ENCODE results near the gene NCEH1. TPM values are rescaled to one million over a fixed set of nuclear protein-coding genes. Genes with fewer than 3 reads are reported as not detected.
A peak's percentile ranks its signal among the peaks of the same experiment; 100 is the strongest.

The NCEH1 gene
- total RNA-seq, 2 experiments from 2014 or later, result 2.8 to 3.4 TPM

DNA sequence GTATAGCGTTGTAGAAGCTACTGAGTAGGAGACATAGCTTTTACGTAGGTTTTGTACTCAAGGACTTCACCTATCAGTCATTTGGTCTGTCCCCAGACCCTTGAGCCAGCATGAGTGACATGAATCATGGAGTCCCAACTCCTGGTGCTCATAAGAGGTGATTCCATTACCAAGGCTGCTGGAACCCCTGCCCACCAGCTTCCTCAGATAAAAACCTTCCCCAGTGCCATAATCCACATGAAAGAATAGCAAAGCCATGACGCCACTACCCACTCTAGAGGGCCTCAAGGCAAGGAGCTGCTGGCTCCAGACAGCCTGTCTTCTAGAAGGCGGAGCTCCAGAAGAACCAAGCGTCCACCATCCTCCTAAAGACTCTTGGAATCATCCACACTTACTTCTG, 69.6 kb downstream of the NCEH1 start:
- Mint-ChIP-seq H3K36me3 (ENCODE audit: low read depth) (no peaks in the 10 kb centered on the region), H3K4me3 (no peak overlapping the region), H3K27me3 (no peaks in the 10 kb centered on the region), H3K27ac (no peak overlapping the region), H3K9me3 (no peaks in the 10 kb centered on the region), H3K4me1 (ENCODE audit: low read depth) (no peaks in the 10 kb centered on the region)
- ATAC-seq, result no peak
- intact Hi-C loops (cut with micrococcal nuclease), result no loop called here
- ChIA-PET CTCF (interaction anchor here (0.8 kb wide), 1 partner anchor 27 kb away, joined by 3 read pairs; no protein-coding TSS in a partner anchor), POLR2A (no interaction called here)
- no peak for DNase-seq
- no peak for TF ChIP-seq CTCF (IDR thresholded peaks at IDR 0.05)

DNA sequence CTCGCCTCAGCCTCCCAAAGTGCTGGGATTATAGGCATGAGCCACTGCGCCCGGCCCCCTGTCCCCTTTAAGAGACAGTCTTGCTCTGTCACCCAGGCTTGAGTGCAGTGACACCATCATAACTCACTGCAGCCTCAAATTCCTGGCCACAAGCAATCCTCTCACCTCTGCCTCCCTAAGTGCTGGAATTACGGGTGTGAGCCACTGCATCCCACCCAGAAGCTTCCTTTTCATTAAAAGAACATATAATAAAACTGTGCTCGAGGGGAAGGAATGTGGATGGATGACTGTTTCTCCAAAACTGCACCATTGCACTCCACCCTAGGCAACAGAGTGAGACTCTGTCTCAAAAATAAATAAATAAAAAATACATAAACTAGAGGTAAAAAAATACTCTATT, 70.1 kb downstream of the NCEH1 start:
- H3K36me3 Mint-ChIP-seq (ENCODE audit: low read depth), result no peaks in the 10 kb centered on the region
- ChIA-PET POLR2A (interaction anchor here (0.6 kb wide), 1 partner anchor 107 kb away, joined by 3 read pairs; no protein-coding TSS in a partner anchor), CTCF (interaction anchor here (0.8 to 2.1 kb wide), 3 partner anchors 17 to 70 kb away, joined by 3 to 7 read pairs (median 3); partner anchors contain the start of gene NCEH1)
- no peak overlapping the region for H3K4me3 Mint-ChIP-seq
- ATAC-seq (no peak), DNase-seq (no peak)
- no peak for TF ChIP-seq CTCF (IDR thresholded peaks at IDR 0.05)
- no peak overlapping the region for H3K27ac Mint-ChIP-seq
- intact Hi-C loops (cut with micrococcal nuclease), result no loop called here
- no peaks in the 10 kb centered on the region for H3K9me3 Mint-ChIP-seq
- no peaks in the 10 kb centered on the region for H3K27me3 Mint-ChIP-seq
- no peaks in the 10 kb centered on the region for H3K4me1 Mint-ChIP-seq (ENCODE audit: low read depth)

DNA sequence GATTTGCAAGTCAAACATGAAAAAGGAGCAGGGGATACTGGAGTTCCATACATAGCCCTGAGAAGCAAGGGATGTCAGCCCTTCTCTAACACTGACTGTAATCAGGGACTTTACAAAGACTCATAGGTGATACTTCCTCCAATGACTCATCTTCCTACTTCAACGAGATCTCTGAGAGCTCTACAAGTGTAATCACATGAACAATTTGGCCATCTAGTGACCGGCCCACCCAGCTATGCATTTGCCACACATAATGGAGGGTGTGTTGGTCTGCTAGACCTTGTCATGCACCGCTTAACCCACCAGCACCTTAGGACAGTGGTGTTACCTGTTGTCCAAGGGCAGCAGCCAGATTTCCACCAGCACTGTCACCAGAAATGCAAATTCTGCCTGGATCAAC, 75.3 kb downstream of the NCEH1 start:
- ChIA-PET POLR2A (interaction anchor here (0.6 kb wide), 1 partner anchor 40 kb away, joined by 3 read pairs; no protein-coding TSS in a partner anchor), CTCF (interaction anchor here (1.4 to 1.9 kb wide), 2 partner anchors 40 to 175 kb away, joined by 5 to 6 read pairs; no protein-coding TSS in a partner anchor)
- ATAC-seq (peak; percentile 99), DNase-seq (peak; percentile 30)
- H3K27me3 Mint-ChIP-seq, result no peaks in the 10 kb centered on the region
- H3K4me1 Mint-ChIP-seq (ENCODE audit: low read depth), result peaks cover 10% of the 10 kb centered on the region
- H3K9me3 Mint-ChIP-seq, result no peaks in the 10 kb centered on the region
- no peak overlapping the region for H3K27ac Mint-ChIP-seq
- H3K36me3 Mint-ChIP-seq (ENCODE audit: low read depth), result no peaks in the 10 kb centered on the region
- no peak for TF ChIP-seq CTCF (IDR thresholded peaks at IDR 0.05)
- intact Hi-C loops (cut with micrococcal nuclease), result no loop called here
- no peak overlapping the region for H3K4me3 Mint-ChIP-seq

- Mint-ChIP-seq H3K27ac (no peak overlapping the region), H3K27me3 (no peaks in the 10 kb centered on the region), H3K36me3 (ENCODE audit: low read depth) (no peaks in the 10 kb centered on the region), H3K4me3 (no peak overlapping the region), H3K9me3 (no peaks in the 10 kb centered on the region), H3K4me1 (ENCODE audit: low read depth) (peaks cover 10% of the 10 kb centered on the region)
- ChIA-PET CTCF (interaction anchor here (1.4 to 1.9 kb wide), 2 partner anchors 39 to 174 kb away, joined by 5 to 6 read pairs; no protein-coding TSS in a partner anchor), POLR2A (no interaction called here)
- TF ChIP-seq CTCF (IDR thresholded peaks at IDR 0.05), result no peak
- no peak for DNase-seq
- no peak for ATAC-seq
- intact Hi-C loops (cut with micrococcal nuclease), result no loop called here
Measured at GRCh38 chr3:172634948-172635347, 75.9 kb downstream of the NCEH1 start.

DNA sequence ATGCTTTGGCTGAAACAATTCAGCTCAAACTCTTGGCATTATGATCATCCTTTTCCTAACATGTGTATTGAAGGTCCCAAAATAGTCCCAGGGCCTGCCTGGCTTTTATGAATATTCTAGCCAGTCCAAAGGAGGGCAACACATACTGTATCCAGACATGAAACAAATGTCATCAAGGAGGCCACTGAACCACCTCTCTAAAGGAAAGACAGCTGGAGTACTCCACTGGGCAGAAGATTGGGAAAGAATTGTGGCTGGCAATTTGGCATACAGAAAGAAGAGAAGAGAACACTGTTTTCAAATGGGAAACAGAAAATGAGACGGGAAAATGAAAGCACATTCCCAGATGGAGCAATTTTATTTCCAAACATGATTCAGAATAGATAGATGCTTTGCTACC, 80.6 kb downstream of the NCEH1 start:
- Mint-ChIP-seq H3K9me3 (no peaks in the 10 kb centered on the region), H3K36me3 (ENCODE audit: low read depth) (no peaks in the 10 kb centered on the region), H3K27me3 (no peaks in the 10 kb centered on the region), H3K27ac (no peak overlapping the region), H3K4me1 (ENCODE audit: low read depth) (peaks cover 5% of the 10 kb centered on the region), H3K4me3 (no peak overlapping the region)
- intact Hi-C loops (cut with micrococcal nuclease), result no loop called here
- ChIA-PET POLR2A (no interaction called here), CTCF (interaction anchor here (0.8 kb wide), 1 partner anchor 169 kb away, joined by 3 read pairs; no protein-coding TSS in a partner anchor)
- no peak for TF ChIP-seq CTCF (IDR thresholded peaks at IDR 0.05)
- ATAC-seq (no peak), DNase-seq (no peak)

All from activated CD8-positive, alpha-beta T cell treated with anti-CD3 and anti-CD28 coated beads for 36 hours (primary cell).